ENCODE measurements around the gene RPS15A.
"Not testable (repeated sequence)": the region's sequence is repeated elsewhere in the genome, so short reads cannot be mapped to it uniquely, and the experiment has no call there.

RPS15A gene

DNA sequence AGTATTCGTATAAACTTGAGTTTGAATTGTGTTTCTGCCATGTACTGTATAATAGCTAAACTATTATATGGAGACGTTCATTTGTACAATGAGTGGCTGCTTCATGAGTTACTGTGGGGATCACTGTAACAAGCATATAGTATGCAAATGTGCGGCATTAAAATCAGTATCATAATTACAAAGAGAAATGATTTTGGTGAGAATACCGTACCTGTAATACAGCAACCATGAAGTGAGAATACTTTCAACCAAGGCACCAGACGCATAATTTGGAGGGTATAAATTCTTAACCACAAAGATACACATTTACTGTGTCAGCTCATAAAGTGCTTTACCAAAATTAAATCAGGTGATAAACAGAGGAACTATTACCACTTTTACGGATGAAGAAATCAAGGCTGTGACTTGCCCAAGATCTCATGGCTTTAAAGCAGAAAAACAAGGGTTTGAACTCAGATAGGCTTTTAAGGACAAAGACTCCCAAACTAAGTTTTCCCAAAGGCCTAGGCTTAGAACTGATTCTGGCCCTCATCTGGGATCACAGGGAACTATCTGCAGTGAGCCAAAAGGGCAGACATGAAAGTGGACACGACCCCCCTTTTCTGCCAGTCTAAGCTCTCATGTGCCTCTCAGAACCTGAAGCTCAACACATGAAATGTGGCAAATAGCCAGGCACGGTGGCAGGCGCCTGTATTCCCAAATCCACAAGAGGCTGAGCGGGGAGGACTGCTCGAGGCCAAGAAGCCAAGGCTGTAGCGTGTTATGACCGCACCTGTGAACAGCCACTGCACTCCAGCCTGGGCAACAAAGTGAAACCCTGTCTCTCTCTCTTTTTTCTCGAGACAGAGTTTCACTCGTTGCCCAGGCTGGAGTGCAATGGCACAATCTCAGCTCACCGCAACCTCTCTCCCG lies 6.4 kb downstream of the RPS15A start:
- H3K4me3 Mint-ChIP-seq = peak overlapping the region; percentile 94
- no peaks in the 10 kb centered on the region for H3K9me3 Mint-ChIP-seq
- H3K36me3 Mint-ChIP-seq (ENCODE audit: low read depth) = peaks cover 77% of the 10 kb centered on the region
- peaks cover 55% of the 10 kb centered on the region for H3K4me1 Mint-ChIP-seq (ENCODE audit: low read depth)
- peak overlapping the region; percentile 97 for H3K27ac Mint-ChIP-seq
- DNase-seq = no peak
- no peaks in the 10 kb centered on the region for H3K27me3 Mint-ChIP-seq

DNA sequence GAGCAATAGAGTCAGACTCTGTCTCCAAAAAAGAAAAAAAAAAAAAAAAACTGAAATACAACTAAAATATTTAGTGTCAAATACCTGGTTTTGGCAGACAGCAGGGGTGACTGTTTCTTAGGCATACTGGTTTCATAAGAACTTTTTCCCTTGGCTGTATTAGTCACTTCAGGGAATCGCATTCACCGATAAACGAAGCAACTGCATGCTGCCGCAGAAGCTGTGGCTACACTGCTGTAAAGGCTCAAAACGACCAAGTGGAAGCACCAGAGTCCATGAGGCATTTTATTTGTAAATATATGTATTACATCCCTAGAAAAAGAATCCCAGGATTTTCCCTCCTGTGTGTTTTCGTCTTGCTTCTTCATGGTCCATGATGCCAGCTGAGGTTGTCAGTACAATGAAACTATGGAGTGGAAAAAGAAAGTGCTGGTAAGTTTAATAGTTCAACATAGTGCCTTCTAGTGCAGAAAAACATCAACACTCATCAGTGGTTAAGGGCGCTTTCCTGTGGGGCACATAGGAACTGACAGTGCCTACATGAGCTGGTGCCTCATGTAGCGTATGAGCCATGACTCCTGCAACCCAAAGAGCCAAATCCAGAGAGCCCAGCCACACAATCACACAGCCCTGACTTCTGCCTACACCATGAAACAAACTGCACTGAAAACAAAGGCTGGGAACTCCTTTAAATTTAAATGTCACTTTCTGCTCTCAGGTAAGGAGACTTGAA lies 7.3 kb downstream of the RPS15A start:
- H3K27me3 Mint-ChIP-seq = no peaks in the 10 kb centered on the region
- no peak for DNase-seq
- H3K4me3 Mint-ChIP-seq = peak overlapping the region; percentile 35
- H3K36me3 Mint-ChIP-seq (ENCODE audit: low read depth) = peaks cover 70% of the 10 kb centered on the region
- H3K4me1 Mint-ChIP-seq (ENCODE audit: low read depth) = peaks cover 48% of the 10 kb centered on the region
- H3K27ac Mint-ChIP-seq = peak overlapping the region; percentile 90
- H3K9me3 Mint-ChIP-seq = no peaks in the 10 kb centered on the region

DNA sequence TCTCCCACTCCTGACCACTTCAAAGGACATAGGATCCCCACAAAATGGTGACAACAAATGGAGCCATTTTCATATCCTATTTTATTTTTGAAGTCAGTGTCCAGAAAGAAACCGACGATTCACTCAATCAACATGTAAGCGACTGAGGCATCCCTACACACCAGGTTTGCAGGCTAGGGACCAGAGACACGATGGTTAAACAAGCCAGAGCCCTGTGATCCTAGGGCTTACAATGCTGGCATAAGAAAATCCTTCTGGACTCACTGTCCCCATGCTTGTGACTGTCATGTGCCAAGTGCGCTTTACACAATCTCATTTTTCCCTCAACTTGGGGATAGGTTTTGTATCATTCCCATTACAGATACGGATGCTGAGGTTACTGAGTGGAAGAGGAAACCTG lies 8.9 kb downstream of the RPS15A start:
- H3K9me3 Mint-ChIP-seq, H3K27ac Mint-ChIP-seq, DNase-seq, H3K27me3 Mint-ChIP-seq, H3K4me3 Mint-ChIP-seq: not testable (repeated sequence)
- peaks cover 53% of the 10 kb centered on the region for H3K36me3 Mint-ChIP-seq (ENCODE audit: low read depth)
- peaks cover 33% of the 10 kb centered on the region for H3K4me1 Mint-ChIP-seq (ENCODE audit: low read depth)

DNA sequence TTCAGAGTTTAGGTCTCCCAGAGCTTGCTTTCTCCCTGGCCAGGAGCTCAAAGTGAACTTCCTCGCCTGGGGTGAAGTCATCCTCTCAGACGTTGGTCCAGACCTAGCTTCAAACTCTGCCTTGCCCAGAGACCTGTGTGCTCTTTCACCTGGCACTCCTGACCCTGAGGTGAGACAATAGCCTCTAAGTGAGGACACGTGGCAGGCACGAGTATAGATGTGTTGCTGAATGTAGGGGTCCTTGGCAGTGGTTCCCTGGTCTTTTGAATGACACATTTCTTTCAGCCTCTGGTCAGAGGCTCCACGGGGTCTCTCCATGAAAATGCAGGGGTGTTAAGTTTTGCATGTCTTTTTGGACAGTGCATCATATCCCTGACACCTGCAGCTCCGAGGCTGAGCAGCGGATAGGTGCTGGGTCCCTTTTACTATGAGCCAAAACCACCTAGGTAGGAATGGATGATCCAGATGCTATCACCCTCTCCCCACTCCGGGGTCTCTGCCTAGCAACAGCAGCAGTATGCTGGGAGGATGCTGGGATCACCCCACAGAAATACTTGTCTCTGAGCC lies 9.6 kb downstream of the RPS15A start:
- H3K27ac Mint-ChIP-seq, DNase-seq, H3K27me3 Mint-ChIP-seq, H3K9me3 Mint-ChIP-seq, H3K4me3 Mint-ChIP-seq: not testable (repeated sequence)
- peaks cover 46% of the 10 kb centered on the region for H3K36me3 Mint-ChIP-seq (ENCODE audit: low read depth)
- H3K4me1 Mint-ChIP-seq (ENCODE audit: low read depth) = peaks cover 26% of the 10 kb centered on the region

DNA sequence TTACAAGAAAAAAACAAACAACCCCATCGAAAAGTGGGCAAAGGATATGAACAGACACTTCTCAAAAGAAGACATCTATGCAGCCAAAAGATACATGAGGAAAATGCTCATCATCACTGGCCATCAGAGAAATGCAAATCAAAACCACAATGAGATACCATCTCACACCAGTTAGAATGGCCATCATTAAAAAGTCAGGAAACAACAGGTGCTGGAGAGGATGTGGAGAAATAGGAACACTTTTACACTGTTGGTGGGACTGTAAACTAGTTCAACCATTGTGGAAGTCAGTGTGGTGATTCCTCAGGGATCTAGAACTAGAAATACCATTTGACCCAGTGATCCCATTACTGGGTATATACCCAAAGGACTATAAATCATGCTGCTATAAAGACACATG lies 12.5 kb downstream of the RPS15A start:
- not testable (repeated sequence) for H3K4me1 Mint-ChIP-seq (ENCODE audit: low read depth); DNase-seq; H3K9me3 Mint-ChIP-seq; H3K27ac Mint-ChIP-seq; H3K4me3 Mint-ChIP-seq; H3K27me3 Mint-ChIP-seq
- peaks cover 18% of the 10 kb centered on the region for H3K36me3 Mint-ChIP-seq (ENCODE audit: low read depth)

DNA sequence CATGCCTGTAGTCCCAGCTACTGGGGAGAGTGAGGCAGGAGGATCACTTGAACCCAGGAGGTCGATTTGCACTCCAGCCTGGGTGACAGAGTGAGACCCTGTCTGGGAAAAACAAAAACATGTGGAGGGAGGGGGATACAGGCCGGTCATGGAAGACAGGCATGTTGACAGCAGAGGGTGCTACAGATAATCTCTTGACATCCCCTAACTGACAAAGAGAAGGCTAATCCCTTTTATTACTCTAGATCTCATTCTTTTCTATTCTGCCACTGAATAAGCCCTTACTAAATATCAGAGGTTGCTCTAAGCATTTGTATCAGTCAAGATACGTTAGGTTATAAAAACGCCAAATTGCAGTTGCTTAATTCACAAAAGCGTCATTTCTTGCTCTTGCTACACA lies 13.8 kb downstream of the RPS15A start:
- not testable (repeated sequence) for H3K4me1 Mint-ChIP-seq (ENCODE audit: low read depth); H3K36me3 Mint-ChIP-seq (ENCODE audit: low read depth); H3K9me3 Mint-ChIP-seq; H3K27me3 Mint-ChIP-seq; DNase-seq; H3K4me3 Mint-ChIP-seq; H3K27ac Mint-ChIP-seq

DNA sequence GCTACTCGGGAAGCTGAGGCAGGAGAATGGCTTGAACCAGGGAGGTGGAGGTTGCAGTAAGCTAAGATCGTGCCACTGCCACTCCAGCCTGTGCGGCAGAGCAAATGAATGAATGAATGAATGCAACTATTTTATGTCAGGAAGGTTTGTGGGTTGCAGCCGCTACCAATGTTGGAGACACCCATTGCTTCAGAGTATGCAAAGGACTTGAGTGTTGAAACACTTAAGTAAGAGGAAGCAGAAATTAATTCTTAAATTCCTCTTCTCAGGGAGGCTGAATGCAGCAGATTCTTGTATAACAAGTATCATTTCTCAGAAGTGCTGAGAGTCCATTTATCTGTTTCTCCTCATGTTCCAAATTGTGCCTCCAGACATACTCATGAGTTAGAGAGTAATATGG lies 15.5 kb downstream of the RPS15A start:
- not testable (repeated sequence) for H3K9me3 Mint-ChIP-seq; DNase-seq; H3K4me3 Mint-ChIP-seq; H3K27me3 Mint-ChIP-seq; H3K27ac Mint-ChIP-seq; H3K4me1 Mint-ChIP-seq (ENCODE audit: low read depth); H3K36me3 Mint-ChIP-seq (ENCODE audit: low read depth)

DNA sequence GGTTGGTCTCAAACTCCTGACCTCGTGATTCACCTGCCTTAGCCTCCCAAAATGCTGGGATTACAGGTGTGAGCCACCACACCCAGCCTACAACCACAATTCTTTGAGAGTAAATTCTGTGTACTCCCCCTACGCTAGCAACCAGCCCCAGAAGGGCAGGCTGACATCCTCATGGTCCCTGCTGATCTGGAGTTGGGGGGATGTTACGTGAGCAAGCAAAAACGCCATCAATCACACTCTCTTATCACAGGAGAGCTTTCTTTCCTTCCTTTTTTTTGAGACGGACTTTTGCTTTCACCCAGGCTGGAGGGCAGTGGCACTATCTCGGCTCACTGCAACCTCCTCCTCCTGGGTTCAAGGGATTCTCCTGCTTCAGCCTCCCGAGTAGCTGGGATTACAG lies 18.0 kb downstream of the RPS15A start:
- H3K4me1 Mint-ChIP-seq (ENCODE audit: low read depth) = peaks cover 19% of the 10 kb centered on the region
- not testable (repeated sequence) for H3K36me3 Mint-ChIP-seq (ENCODE audit: low read depth); H3K27me3 Mint-ChIP-seq; H3K27ac Mint-ChIP-seq; H3K4me3 Mint-ChIP-seq; DNase-seq; H3K9me3 Mint-ChIP-seq

DNA sequence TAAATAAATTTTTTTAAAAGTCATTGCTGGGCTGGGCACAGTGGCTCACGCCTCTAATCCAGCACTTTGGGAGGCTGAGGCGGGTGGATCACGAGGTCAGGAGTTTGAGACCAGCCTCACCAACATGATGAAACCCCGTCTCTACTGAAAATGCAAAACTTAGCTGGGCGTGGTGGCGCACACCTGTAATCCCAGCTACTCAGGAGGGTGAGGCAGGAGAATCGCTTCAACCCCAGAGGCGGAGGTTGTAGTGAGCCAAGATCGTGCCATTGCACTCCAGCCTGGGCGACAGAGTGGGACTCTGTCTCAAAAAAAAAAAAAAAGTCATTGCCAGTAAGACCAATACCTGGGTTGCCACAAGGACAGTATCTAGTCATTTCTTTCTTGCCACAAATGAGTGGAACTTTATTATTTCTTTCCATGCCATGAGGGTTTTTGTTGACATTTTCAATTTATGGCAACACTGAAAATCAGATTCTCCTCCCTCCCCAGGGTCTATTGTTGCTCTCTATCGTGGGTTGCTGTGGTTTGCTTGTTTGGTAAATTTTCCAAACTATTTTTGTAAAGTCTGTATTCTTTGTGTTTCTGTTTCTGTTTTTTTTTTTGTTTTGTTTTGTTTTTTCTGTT lies 19.7 kb downstream of the RPS15A start:
- Mint-ChIP-seq H3K27ac (peak overlapping the region; percentile 55), H3K4me1 (ENCODE audit: low read depth) (peaks cover 24% of the 10 kb centered on the region)
- H3K36me3 Mint-ChIP-seq (ENCODE audit: low read depth); H3K27me3 Mint-ChIP-seq; H3K9me3 Mint-ChIP-seq; DNase-seq; H3K4me3 Mint-ChIP-seq: not testable (repeated sequence)

DNA sequence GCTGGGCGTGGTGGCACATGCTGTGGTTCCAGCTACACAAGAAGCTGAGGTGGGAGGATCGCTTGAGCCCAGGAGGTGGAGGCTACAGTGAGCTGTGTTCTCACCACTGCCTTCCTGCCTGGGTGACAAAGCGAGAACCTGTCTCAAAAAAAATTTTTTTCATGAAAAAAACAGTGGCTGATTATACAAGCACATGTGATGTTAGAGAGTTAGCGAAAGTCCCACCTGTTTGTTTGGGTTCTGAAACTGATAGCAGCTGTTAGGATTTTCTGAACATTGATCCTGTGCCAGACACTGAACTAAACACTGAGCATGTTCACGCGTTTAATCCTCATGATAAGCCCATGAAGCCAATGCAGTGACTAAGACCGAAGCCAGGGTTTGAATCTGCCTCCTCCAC lies 22.9 kb downstream of the RPS15A start:
- H3K4me1 Mint-ChIP-seq (ENCODE audit: low read depth) = peaks cover 26% of the 10 kb centered on the region
- H3K9me3 Mint-ChIP-seq; DNase-seq; H3K36me3 Mint-ChIP-seq (ENCODE audit: low read depth); H3K4me3 Mint-ChIP-seq; H3K27me3 Mint-ChIP-seq: not testable (repeated sequence)
- peak overlapping the region; percentile 18 for H3K27ac Mint-ChIP-seq

DNA sequence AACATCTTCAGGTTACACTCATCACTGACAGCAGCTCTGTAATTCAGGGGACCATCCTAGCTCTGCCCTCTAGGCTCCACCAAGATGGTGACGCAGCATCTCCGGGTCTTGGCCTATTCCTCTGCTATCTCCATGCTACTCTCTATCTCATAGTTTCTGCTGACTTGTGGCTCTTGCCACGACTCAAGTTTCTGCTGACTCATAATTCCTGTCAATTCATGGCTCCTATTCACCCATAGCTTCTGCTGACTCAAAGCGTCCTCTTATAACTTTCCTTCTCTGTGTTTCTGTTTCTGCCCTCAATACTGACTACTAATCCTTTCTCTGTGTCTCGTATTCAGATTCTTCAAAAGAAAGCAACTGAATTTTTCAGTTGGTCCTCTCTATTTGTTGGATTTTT lies 27.4 kb downstream of the RPS15A start:
- not testable (repeated sequence) for H3K27me3 Mint-ChIP-seq, H3K9me3 Mint-ChIP-seq

DNA sequence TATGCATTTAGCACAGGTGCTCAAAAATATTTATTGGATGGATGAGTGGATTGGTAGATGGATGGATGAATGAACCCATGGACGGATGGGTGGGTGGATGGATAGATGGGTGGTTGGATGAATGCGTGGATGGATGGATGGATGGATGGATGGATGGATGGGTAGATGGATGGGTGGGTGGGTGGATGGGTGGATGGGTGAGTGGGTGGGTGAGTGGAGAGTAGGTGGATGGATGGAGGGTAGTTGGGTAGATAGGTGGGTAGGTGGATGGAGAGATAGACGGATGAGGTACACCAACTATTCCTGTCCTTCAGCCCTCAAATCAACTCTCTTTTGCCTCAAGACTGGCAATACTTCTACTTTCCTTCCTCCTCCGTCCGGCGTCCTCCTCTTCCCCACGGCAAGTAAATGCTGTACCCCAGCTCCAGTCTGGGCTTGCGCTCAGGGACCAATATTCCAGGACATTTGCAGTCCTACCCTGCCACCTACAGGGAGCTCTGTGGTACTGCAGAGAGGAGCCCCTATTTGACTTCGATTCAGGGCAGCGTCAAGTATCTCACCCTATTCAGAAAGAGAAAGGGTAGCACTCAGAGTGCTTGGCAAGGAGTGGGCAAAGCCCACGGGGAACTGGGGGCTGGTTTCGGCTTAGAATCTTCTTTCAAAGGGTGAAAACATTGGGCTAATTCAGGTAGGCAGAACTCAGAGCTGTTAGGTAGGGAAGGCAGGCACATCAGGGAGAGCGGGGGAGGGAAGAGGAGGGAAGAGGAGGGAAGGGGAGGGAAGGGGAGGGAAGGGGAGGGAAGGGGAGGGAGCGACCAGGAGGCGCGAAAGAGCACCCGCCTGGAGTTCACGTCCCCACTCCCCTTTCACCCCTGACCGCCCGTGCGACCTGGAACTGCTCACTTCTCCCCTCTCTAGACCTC lies 30.3 kb downstream of the RPS15A start:
- not testable (repeated sequence) for H3K27me3 Mint-ChIP-seq; H3K36me3 Mint-ChIP-seq (ENCODE audit: low read depth); H3K27ac Mint-ChIP-seq; H3K9me3 Mint-ChIP-seq; H3K4me3 Mint-ChIP-seq
- DNase-seq = peak; percentile 71
- peaks cover 13% of the 10 kb centered on the region for H3K4me1 Mint-ChIP-seq (ENCODE audit: low read depth)

More for the DNA sequence above, 27.4 kb downstream of the RPS15A start:
- not testable (repeated sequence) for H3K4me3 Mint-ChIP-seq; H3K27ac Mint-ChIP-seq; H3K36me3 Mint-ChIP-seq (ENCODE audit: low read depth); DNase-seq
- peaks cover 12% of the 10 kb centered on the region for H3K4me1 Mint-ChIP-seq (ENCODE audit: low read depth)

DNA sequence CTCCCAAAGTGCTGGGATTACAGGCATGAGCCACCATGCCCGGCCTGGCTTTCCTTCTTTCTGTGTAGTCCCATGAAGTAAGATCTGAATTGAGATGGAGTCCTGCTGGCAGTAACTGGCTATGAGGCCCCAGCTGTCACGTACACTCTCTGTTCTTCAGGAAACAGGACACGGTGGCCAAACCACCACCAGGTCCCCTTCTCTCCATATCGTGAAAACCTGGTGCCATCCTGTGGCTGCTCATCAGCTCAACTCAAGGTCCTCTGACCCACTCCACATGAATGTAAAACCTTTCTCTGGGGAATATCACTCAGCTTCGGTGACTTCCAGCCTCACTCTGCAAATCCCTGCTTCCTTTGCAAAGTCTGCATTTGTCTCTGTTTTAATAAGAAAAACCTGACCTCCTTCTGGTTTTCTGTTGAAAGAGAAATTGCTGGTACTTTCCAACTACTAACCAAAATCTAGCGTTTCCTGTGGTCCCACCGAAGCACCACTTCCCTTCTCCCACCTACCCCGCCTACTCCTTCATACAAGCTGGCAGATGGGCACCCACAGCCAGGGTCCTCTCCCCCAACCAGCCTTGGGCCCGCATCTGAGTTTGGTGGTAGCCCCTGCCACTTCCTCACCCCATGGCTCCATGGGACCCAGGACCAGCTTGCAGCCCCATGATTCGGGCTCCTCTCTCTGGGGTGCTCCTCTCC lies 32.0 kb downstream of the RPS15A start:
- DNase-seq; H3K27me3 Mint-ChIP-seq; H3K4me3 Mint-ChIP-seq; H3K27ac Mint-ChIP-seq; H3K36me3 Mint-ChIP-seq (ENCODE audit: low read depth); H3K9me3 Mint-ChIP-seq: not testable (repeated sequence)
- peaks cover 12% of the 10 kb centered on the region for H3K4me1 Mint-ChIP-seq (ENCODE audit: low read depth)
